HG02852 (cell line): ENCODE data around the gene TNIK.

Experiments
- ATAC-seq: cut with Tn5 transposase; IDR thresholded peaks from one replicate; pipeline ENCODE4 v1.9.1; 2021; ENCODE audit warnings: mild to moderate bottlenecking, moderate library complexity; ENCODE audit not compliant: unreplicated experiment

Gene TNIK

DNA sequence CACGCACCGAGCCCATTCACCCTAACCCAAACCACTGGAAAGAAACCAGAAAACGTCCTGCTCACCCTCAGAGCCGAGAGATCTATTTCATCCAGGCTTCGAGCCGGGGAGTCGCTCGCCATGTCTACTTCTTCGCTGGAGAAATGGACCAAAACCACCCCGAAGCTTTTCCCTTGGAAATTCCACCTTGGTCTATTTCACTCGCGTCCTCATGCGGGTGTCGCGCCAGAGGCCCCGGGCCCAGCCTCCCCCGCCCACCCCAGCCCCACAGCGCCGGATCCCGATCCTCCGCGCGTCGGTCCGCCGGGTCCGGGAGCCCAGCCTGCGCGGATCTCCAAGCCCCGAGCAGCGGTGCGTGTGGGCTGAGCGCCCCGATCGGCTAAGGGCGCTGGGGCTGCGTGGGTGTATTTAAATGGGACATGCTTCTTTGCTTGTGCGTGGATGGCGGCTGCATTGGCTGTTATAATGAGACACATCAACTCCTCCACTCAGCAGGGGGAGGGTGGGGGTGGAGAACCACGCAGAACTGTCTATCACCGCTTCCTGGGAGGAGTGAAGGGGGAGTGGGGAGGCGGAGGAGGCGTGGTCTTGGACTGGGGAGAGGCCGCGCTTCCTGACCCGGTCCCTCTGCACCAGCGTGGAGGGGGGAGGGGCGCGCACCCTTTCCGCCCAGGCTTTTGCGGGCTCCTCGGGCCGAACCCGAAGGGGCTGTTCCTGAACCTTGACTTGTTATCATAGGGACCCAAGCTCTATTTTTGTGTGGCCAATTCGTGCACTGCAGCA, at the start of gene TNIK:
Gene TNIK, minus strand, starts transcription at position 464 of the 783 bp plus-strand sequence. Its CDS starts 342 bp downstream, at position 122.
- peak; percentile 81 for ATAC-seq

DNA sequence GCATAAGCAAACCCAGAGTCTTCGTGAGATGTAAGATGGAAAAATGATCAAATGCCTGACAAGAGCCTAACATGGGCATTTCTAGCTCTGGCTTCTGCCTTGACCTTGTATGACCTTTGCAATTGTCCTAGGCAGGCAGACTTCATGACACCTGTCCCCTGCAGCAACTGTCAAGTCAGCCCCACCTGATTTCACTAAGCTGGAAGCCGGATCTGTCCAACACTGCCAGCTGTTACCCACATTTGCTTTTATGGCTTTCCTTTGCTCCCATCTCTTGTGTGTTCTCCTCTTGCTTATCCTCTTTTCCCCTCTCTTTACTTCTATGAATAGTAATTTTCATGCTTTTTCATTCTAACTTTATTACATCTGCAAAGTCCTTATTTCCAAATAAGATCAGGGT, 48.5 kb upstream of the TNIK start:
- ATAC-seq, result no peak

DNA sequence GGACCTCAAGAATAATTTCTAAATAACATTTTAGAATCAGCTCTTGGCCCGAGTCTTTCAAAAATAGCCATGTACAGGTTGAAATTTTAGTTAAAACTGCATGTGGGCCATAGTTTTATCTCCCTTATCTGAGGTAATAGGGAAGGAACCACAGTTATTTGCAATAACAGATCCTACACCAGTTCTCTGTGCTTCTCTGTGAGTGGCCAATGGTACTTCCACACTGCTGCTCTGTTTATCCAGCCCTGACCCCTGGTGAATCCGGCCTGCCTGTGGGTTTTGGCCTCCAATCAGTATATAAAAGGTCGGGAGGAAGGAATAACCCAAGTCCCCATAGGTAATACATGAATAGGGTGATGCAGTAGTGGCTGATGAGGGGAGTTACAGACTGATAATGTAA, 48.0 kb upstream of the TNIK start:
- no peak for ATAC-seq

DNA sequence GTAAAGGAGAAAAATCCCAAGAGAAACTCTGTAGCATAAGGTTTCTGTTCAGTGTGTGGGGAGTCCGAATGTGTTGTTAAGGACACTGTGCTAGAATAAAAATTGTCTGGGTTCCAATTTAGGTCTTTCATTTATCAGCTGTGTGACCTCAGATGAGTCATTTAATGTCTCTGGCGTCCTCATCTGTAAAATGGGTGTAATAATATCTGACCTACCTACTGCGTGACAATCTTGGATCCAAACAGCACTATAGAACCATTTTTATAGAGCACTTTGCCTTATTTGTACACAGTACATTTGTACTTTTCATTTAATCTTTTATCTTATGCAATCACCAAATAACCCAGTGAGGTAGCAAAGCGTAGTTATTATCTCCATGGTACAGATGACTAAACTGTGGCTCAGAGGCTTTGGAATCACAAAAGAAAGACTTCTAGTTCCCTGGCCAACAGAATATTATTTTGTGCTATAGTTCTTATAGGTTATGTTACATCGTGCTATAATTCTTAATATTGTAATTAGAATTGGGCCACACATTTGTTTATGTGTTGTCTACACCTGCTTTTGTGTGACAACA, 46.6 kb upstream of the TNIK start:
- ATAC-seq, result no peak

DNA sequence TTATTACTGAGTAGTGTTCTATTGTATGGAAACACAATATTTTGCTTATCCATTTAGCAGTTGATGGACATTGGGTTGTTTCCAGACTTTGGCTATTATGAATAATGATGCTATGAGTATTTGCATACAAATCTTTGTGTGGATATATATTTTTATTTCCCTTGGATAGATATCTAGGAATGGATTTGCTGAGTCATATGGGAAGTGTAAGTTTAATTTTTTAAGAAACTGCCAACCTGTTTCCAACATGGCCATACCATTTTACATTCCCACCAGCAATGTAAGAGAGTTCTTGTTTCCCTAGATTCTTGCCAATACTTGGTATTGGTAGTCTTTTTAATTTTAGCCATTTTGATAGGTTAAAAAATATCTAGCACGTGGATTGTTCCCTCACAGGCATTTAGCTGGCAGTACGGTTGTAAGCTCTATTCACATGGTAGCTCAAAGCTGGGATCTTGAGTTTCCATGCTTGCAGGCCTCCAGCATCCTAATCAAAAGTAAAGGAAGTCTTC, 45.7 kb upstream of the TNIK start:
- no peak for ATAC-seq

DNA sequence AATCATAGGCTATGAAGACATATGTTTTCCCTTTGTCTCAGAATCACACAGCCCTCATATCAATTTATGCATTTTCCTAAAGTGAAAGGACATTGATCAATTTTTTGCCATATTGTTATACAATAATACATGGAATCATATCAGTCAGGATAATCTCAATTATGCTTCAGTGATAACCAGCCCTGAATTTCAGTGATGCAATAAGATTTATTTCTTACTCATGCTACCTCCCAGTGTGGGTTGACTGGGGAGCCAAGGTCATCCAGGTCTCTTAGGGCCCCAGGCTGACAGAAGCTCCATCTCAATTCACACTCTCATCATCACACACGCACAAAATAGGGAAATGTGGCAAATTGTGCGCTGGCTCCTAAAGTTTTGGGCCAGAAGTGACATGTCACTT, 44.2 kb upstream of the TNIK start:
- no peak for ATAC-seq

DNA sequence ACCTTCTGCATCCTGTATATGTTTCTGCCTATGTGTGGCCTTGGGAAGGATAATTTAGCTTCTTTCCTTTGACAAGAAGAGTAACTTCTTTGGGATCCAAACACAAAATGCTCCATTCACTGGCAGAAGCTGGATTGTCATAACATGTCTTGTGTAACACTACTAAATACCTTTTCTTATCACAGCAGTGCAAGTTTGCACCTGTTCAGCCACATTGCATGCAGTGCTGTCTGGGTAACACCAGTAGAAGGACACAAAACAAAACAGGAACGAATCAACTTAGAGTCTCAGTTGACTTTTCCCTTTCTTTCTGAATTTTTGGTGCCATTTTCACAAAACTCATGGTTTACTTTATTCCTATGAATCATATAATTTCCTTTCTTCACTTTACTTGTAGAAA, 43.6 kb upstream of the TNIK start:
- ATAC-seq, result no peak

DNA sequence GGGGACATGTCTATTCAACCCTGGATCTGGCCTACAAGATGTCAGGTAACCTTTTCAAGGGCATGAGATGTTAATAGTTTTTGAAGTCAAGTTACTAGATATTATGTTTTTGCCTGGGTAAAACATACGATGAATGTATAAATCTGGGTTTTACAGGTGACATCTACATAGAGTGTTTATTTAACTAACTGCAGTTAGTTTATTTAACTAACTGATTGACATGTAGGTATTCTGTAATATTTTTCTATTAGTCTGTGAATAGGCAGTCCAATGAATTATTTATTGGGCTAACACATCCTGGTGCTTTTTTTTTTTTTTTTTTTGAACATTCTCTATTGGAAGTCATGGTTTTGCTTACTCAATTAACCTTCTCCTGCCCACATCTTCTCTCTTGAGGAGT, 38.7 kb upstream of the TNIK start:
- no peak for ATAC-seq

DNA sequence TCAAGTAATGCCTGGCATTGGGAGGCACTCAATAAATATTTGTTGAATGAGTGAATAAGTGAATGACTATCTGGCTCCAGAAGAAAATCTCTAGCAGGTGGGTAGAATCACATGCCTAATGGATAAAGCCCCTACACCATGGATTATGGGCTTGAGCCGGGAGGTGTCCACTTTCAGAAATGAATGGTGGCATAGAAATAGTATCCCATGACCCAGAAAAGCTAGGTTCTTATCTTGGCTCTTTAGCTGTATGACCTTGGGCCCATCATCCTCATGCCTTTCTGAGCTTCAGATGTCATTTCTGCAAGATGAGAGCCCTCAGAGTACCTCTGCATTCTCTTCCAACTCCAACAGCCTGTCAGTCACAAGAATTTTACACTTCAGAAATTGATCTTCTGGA, 37.3 kb upstream of the TNIK start:
- no peak for ATAC-seq

DNA sequence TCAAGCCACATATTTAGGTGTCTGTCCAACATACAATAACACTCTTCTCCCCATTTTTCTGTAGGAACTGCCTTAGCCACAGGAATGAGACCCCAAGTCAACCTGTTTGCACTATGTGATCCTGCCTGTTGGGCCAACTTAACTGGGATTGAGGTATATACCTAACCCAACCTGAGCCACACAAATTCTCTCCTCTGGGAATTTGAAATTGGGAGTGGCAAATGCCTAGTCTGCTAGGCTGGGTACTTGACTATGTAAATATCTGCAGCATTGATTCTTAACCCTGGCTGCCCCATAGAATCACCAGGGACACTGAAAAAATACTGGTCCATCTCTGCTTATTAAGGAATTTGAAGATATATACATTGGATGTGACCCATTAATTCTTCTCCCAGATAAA, 35.2 kb upstream of the TNIK start:
- ATAC-seq, result no peak

DNA sequence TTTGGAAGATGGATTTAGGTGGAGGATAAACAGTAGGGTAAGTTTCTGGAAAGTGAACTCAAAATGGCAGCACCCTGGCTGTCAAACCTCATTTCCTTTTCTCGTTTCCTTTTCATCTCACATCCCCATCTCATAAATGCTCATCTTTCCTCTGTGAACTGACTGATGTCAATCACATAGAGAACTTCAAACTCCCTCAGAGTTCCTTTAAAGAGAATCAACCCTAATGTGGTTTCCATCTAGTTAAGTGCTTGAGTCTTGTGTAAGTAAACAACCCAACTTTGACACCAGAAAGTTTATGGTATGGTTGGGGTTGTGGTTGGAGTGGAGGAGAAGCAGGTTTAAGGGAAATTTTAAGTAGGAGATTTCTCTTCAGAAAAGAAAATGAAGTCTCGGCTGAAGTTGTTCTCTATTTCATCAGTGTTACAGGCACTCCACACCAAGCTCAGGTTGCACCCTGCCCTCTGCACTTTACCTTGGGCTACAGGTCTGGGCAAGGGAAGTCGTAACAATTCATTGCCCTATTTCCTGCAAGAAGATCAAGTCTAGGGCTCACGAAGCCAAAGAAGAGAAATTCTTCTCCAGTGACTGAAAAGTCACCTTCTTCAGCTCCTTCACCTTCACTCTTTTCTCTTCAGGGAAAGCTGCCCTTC, 34.4 kb upstream of the TNIK start:
- no peak for ATAC-seq

DNA sequence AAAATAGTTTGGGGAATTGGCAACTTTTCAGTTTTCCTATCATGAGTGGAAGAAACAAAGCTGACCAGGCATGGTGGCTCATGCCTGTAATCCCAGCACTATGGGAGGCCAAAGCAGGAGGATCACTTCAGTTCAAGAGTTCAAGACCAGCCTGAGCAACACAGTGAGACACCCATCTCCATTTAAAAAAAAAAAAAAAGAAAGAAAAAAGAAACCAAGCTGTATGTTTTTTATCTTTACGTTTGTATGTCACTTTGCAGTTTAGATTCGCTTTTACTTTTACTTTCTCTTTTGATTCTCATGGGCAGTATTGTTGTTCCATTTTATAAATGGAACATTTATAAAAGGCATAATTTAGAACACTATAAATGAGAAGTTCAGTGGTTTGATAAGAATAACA, 31.2 kb upstream of the TNIK start:
- no peak for ATAC-seq

DNA sequence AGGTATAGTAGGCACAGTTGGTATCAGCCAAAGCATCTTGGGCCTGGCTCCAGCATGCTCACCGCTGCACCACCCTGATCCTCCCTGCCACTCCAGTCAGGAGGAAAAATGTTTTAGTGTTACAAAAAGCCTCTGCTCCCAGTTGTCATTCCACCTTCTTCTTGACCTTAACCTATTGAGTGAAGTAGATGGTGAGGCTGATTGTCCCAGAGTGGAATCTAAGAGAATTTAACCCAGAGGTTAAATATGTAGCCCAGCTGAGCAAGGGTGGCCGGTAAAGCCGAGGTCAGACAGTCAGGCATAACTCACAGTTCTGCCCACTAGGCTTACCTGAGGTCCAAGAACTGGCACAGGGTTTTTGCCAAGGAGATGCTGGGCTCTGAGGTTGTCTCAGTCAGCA, 30.7 kb upstream of the TNIK start:
- no peak for ATAC-seq

DNA sequence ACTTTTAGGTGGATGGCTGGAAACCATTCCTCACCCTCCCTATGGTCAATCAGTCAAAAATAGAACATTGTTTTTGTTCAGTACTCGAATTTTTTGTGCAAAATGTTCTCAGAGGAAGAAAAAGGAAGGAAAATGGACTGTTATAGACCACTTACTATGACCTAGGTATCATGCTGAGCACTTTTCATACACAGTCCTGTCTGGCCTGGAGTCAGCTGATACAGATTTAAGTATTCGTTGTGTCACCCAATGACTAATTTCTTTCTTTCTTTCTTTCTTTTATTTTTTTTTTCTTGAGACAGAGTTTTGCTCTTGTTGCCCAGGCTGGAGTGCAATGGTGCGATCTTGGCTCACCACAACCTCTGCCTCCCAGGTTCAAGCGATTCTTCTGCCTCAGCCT, 29.1 kb upstream of the TNIK start:
- no peak for ATAC-seq

DNA sequence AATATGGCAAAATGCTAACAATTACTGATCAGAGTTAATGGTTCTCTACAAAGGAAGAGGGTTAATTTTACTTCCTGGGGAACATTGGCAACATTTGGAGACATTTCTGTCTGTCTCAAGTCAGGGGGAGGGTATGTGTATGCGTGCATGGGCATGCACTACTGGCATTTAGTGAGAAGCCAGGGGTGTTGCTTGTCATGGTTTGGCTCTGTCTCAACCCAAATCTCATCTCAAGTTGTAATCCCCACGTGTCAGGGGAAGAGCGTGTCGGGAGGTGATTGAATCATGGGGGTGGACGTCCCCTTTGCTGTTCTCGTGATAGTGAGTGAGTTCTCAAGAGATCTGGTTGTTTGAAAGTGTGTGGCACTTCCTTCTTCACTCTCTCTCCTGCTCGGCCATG, 28.3 kb upstream of the TNIK start:
- no peak for ATAC-seq

DNA sequence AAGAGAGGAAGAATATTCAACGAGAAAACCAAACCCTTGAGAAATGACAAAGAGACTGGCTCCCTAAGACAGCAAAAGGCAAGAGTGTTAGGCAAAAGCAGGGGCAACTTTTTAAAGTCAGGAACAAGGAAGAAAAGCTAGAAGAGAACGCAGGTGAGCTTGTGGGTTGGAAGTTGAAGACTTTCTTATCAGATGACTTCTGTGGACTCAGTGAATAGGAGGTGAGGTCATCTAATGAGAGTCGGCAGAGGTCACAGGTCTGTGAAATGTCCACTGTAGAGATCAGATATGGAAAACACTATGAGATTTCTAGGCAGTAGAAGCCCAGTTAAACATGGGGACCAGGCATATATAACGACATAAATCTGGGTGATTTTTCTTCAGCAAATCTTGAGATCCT, 27.2 kb upstream of the TNIK start:
- ATAC-seq, result no peak

DNA sequence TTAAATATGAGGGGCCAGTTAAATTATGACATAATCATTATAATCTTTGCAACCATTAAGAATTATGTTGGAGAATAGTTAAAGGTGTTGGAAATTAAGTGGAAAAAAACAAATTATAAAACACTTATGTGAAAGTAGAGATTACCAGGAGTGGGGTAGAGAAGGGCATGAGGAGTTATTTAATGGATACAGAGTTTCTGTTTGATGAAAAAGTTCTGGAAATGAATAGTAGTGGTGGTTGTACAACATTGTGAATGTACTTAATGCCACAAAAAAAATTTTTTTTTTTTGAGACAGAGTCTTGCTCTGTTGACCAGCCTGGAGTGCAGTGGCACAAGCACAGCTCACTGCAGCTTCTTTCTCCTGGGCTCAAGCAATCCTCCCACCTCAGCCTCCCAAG, 25.1 kb upstream of the TNIK start:
- no peak for ATAC-seq

DNA sequence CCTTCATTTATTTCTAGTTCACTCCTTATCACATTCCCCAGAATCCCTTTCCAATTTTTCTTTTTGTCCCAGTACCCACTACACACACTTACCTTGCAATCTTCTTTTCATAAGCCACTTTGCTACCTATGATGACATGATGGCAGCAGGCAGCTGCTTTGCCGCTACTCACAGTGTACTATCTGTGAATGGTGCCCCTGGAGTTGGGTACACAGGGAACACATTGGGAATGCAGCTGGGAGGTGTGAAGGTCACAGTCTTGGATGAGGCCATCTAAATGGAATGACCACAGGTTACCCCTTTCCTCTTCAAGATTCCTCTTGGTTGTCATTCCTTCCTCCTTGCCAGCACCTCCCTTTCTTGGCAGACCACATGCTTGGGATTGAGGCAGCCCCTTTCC, 20.8 kb upstream of the TNIK start:
- peak; percentile 17 for ATAC-seq

DNA sequence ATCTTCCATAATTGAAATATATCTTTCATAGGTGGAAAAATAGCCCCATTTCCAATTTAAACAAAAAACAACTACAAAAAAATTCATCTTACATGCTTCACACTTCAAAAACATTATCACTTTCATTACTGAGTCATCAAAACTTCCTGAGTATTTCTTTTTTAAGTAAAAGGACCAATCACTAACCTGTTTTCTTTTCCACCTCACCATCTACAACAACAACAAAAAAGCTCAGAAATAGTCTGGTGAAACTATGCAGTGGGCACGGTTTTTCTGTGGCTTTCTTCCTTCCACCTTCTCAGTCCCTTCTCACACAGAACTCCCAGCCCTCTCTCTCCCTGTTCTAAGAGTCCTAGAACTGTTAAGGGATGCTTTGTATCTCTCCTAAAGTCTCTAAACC, 20.3 kb upstream of the TNIK start:
- ATAC-seq, result peak; percentile 84

DNA sequence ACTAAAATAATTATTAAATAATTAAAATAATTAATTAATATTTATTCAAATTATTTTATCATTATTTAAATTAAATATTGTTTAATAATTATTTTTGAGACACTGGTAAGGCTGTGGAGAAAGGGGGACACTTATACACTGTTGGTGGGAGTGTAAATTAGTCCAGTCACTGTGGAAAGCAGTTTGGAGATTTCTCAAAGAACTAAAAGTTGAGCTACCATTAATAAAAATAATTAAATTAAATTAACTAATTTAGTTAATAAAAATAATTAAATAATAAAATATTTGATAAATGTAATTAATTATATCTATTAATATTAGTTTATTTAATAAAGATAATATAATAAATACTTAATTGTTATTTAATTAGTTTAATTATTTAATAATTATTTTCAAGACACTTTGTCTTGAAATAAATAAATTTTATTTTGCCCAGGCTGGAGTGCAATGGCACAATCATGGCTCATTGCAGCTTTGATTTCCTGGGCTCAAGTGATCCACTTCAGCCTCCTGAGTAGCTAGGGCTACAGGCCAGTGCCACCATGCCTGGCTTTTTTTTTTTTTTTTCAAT, 16.4 kb upstream of the TNIK start:
- ATAC-seq, result no peak

DNA sequence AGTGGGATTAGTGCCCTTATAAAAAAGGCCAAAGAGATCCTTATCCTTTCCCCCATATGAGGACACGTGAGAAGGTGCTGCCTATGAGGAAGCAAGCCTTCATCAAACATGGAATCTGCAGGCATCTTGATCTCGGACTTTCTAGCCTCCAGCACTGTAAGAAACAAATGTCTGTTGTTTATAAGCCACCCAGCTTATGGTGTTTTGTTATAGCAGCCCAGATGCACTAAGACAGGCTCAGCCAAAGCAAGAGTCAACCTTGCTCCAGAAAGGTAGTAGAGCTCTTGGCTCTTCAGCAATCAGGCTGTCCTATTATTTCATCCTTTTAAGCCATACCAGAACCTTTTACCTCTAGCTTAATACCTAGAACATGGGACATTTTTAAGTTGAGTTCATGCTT, 12.3 kb upstream of the TNIK start:
- ATAC-seq, result no peak

DNA sequence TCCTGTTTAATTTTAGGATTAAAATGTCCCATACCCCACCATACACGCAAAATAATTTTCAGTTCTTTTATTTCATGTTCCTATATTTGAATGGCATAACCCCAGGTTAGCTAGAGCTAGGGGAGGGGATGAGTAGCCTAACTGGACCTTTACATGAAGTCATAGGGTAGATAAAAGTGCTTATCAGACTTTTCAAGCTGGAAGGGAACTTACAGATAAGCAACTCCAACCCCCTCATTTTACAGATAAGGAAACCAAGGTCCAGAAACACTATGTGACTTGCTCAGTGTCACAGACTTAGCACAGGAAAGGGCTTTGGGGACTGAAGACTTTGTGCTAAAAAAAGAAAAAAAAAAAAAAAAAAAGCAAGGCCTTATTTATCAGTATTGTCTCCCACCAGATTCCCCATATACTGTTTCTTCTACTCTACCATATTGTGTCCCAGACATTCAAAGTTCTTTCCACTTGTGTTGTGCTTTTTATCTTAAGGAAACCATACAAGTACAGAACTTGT, 10.6 kb upstream of the TNIK start:
- ATAC-seq, result no peak
